IMR-90 (cell line): ENCODE data around the gene RAX2. TPM values are rescaled to one million over a fixed set of nuclear protein-coding genes. Genes with fewer than 3 reads are reported as not detected.

ENCODE experiments used
- ATAC-seq: fragments of 200-7000 bp; cut with Tn5 transposase; 2 replicates; pipeline ENCODE4 v1.9.1; 2020; ENCODE audit warnings: low read depth, mild to moderate bottlenecking, moderate library complexity
- BruUV-seq: library from RNA; stranded (reverse); fragments of 400-500 nt; replicated peaks from 2 replicates; lab custom pipeline; 2021; lab: Mats Ljungman, UMichigan
- CTCF ChIA-PET: fragments of 300-600 bp; formaldehyde crosslinking; extraction: SDS; loops from one replicate; lab custom pipeline; 2021; ENCODE audit warnings: antibody characterized with exemption; lab: Yijun Ruan, JAX
- POLR2A ChIA-PET: fragments of 300-600 bp; sonication (Branson Sonifier 250); formaldehyde crosslinking; loops from one replicate; lab custom pipeline; 2022; ENCODE audit warnings: antibody characterized with exemption; ENCODE audit not compliant: unreplicated experiment; lab: Charles Lee
- DNase-seq: peaks from one replicate; pipeline ENCODE4 v3.0.0; 2013
- H2AFZ ChIP-seq: replicated peaks from 2 replicates; pipeline ENCODE3; 2013; ENCODE audit warnings: low read length, mild to moderate bottlenecking; ENCODE audit not compliant: poor library complexity
- H2AK5ac ChIP-seq: 2 replicates; pipeline ENCODE4 v1.6.1; 2013; ENCODE audit warnings: low read depth, low read length, inconsistent platforms
- H2AK9ac ChIP-seq: replicated peaks from 2 replicates; pipeline ENCODE3; 2013; ENCODE audit warnings: mild to moderate bottlenecking, low read depth, low read length, moderate library complexity; ENCODE audit not compliant: poor library complexity
- H2BK120ac ChIP-seq: 2 replicates; pipeline ENCODE4 v1.6.1; 2013; ENCODE audit warnings: low read depth, low read length, inconsistent platforms
- H2BK15ac ChIP-seq: 3 replicates; pipeline ENCODE4 v1.6.1; 2013; ENCODE audit warnings: low read depth, low read length, inconsistent platforms
- H2BK20ac ChIP-seq: 2 replicates; pipeline ENCODE4 v1.6.1; 2013; ENCODE audit warnings: low read depth, mild to moderate bottlenecking, inconsistent platforms, low read length, moderate library complexity
- H2BK5ac ChIP-seq: 2 replicates; pipeline ENCODE4 v1.6.1; 2013; ENCODE audit warnings: mild to moderate bottlenecking, low read depth, low read length, inconsistent platforms; ENCODE audit not compliant: poor library complexity, severe bottlenecking
- H3K14ac ChIP-seq: replicated peaks from 2 replicates; pipeline ENCODE4 v1.6.1; 2013; ENCODE audit warnings: low read depth, low read length, inconsistent platforms
- H3K18ac ChIP-seq: 2 replicates; pipeline ENCODE4 v1.6.1; 2013; ENCODE audit warnings: low read depth, low read length, control low read depth
- H3K23ac ChIP-seq: 2 replicates; pipeline ENCODE4 v1.6.1; 2013; ENCODE audit warnings: low read depth, low read length, inconsistent platforms
- H3K27ac ChIP-seq: 2 replicates; pipeline ENCODE4 v1.5.1; 2013; ENCODE audit warnings: mild to moderate bottlenecking, control low read depth, low read length; ENCODE audit not compliant: insufficient read depth
- H3K27me3 ChIP-seq: 2 replicates; pipeline ENCODE4 v1.6.1; 2013; ENCODE audit warnings: low read length; ENCODE audit not compliant: control insufficient read depth, insufficient read depth
- H3K36me3 ChIP-seq: 2 replicates; pipeline ENCODE4 v1.6.1; 2013; ENCODE audit warnings: low read length, mixed read lengths; ENCODE audit not compliant: control insufficient read depth, insufficient read depth
- H3K4ac ChIP-seq: 2 replicates; pipeline ENCODE4 v1.6.1; 2013; ENCODE audit warnings: low read depth, low read length, inconsistent platforms
- H3K4me1 ChIP-seq: 2 replicates; pipeline ENCODE4 v1.6.1; 2013; ENCODE audit warnings: low read length, mixed read lengths; ENCODE audit not compliant: control insufficient read depth, insufficient read depth
- H3K4me2 ChIP-seq: 2 replicates; pipeline ENCODE4 v1.6.1; 2013; ENCODE audit warnings: low read depth, mild to moderate bottlenecking, control low read depth, low read length, moderate library complexity
- H3K4me3 ChIP-seq: 2 replicates; pipeline ENCODE4 v1.5.1; 2013; ENCODE audit warnings: low read depth, mild to moderate bottlenecking, control low read depth, low read length, moderate library complexity; ENCODE audit not compliant: insufficient read depth
- H3K56ac ChIP-seq: 2 replicates; pipeline ENCODE4 v1.6.1; 2013; ENCODE audit warnings: low read length, inconsistent platforms; ENCODE audit not compliant: insufficient read depth; ENCODE audit errors: extremely low read depth
- H3K79me1 ChIP-seq, 2 experiments: 2 replicates each; pipeline ENCODE4 v1.6.1; 2013; ENCODE audit warnings: low read length in 2 of 2, inconsistent platforms in 1 of 2, low read depth in 1 of 2
- H3K9ac ChIP-seq: 2 replicates; pipeline ENCODE4 v1.6.1; 2013; ENCODE audit warnings: low read depth, low read length, control low read depth
- H3K9me1 ChIP-seq: 2 replicates; pipeline ENCODE4 v1.6.1; 2013; ENCODE audit warnings: low read length, inconsistent platforms; ENCODE audit not compliant: insufficient read depth
- H3K9me3 ChIP-seq: 2 replicates; pipeline ENCODE4 v1.6.1; 2013; ENCODE audit warnings: low read length; ENCODE audit not compliant: control insufficient read depth, insufficient read depth
- H4K20me1 ChIP-seq: 2 replicates; pipeline ENCODE4 v1.6.1; 2013; ENCODE audit warnings: low read length, inconsistent platforms; ENCODE audit not compliant: insufficient read depth
- H4K5ac ChIP-seq: 2 replicates; pipeline ENCODE4 v1.6.1; 2013; ENCODE audit warnings: mild to moderate bottlenecking, low read depth, low read length, control low read depth
- H4K8ac ChIP-seq, 2 experiments: 2 replicates each; pipeline ENCODE4 v1.6.1; 2013; ENCODE audit warnings: low read depth in 2 of 2, low read length in 2 of 2, control low read depth in 1 of 2, inconsistent platforms in 1 of 2
- H4K91ac ChIP-seq: 2 replicates; pipeline ENCODE4 v1.6.1; 2013; ENCODE audit warnings: low read depth, low read length, inconsistent platforms; ENCODE audit not compliant: insufficient read depth
- BHLHE40 ChIP-seq: fragments of 150-350 bp; IDR thresholded peaks from 2 replicates; pipeline ENCODE4 v1.6.1; 2016; ENCODE audit warnings: mild to moderate bottlenecking, low read depth, low read length
- CHD1 ChIP-seq: IDR thresholded peaks from 2 replicates; pipeline ENCODE4 v1.6.1; 2012; ENCODE audit warnings: low read depth, low read length, improper control_type of control experiment
- FOS ChIP-seq: fragments of 150-350 bp; IDR thresholded peaks from 2 replicates; pipeline ENCODE4 v1.6.1; 2016; ENCODE audit warnings: low read depth, low read length
- NFE2L2 ChIP-seq: fragments of 150-350 bp; IDR thresholded peaks from 2 replicates; pipeline ENCODE4 v1.6.1; 2016; ENCODE audit warnings: low read depth, mild to moderate bottlenecking, low read length
- RCOR1 ChIP-seq: IDR thresholded peaks from 2 replicates; pipeline ENCODE4 v1.6.1; 2012; ENCODE audit warnings: mild to moderate bottlenecking, low read length, improper control_type of control experiment; ENCODE audit not compliant: insufficient replicate concordance
- SMC3 ChIP-seq: fragments of 150-350 bp; IDR thresholded peaks from 2 replicates; pipeline ENCODE4 v1.6.1; 2016; ENCODE audit warnings: low read depth, mild to moderate bottlenecking, antibody characterized with exemption, low read length, moderate library complexity
- WGBS, 2 experiments: methylation state at CpG; one replicate each; pipeline versions ENCODE4 v1.1.5 to v1.1.7; 2013; ENCODE audit warnings: missing lambda C conversion rate in 2 of 2; ENCODE audit not compliant: insufficient read length in 1 of 2; ENCODE audit errors: extremely low coverage in 2 of 2; 5-methylcytosine and 5-hydroxymethylcytosine counted together
- dilution Hi-C: fragments of 300-500 bp; cut with HindIII; formaldehyde crosslinking; loops from one replicate; pipeline ENCODE4 v1.14.3; 2018; ENCODE audit warnings: low sequenced_read_pairs; ENCODE audit not compliant: unreplicated experiment
- in situ Hi-C: fragments of 300-500 bp; cut with MboI; formaldehyde crosslinking; loops from 3 replicates; pipeline ENCODE4 v1.14.3; 2019; ENCODE audit warnings: low sequenced_read_pairs, inconsistent platforms, mixed read lengths
- intact Hi-C: fragments of 100-400 bp; cut with micrococcal nuclease; formaldehyde crosslinking; loops from 2 replicates; pipeline ENCODE4 v1.10.0; 2022
- polyA plus RNA-seq, 3 experiments: library from polyadenylated mRNA; depleted of rRNA; stranded (reverse); fragments of >200 nt; gene quantifications; 2 replicates each; pipeline ENCODE4 v1.2.3, GENCODE V29; 2012; ENCODE audit warnings: low replicate concordance in 1 of 3
- total RNA-seq: library from RNA; depleted of rRNA; stranded (reverse); fragments of >200 nt; gene quantifications from 2 replicates; pipeline ENCODE4 v1.2.3, GENCODE V29; 2012
- TF ChIP-seq, protein P1 (sequence below): fragments of 150-350 bp; IDR thresholded peaks from 2 replicates; pipeline ENCODE4 v1.6.1; 2017; ENCODE audit warnings: mild to moderate bottlenecking, antibody characterized with exemption, low read length, low read depth
- TF ChIP-seq, protein P2 (sequence below): conservative IDR thresholded peaks from 2 replicates; pipeline ENCODE4 v1.5.1; 2012; ENCODE audit warnings: mild to moderate bottlenecking, low read depth, low read length, improper control_type of control experiment

RAX2 gene
- total and polyA plus RNA-seq, 2 of the 4 experiments (the other 2 are of a cell fraction) = not detected

DNA sequence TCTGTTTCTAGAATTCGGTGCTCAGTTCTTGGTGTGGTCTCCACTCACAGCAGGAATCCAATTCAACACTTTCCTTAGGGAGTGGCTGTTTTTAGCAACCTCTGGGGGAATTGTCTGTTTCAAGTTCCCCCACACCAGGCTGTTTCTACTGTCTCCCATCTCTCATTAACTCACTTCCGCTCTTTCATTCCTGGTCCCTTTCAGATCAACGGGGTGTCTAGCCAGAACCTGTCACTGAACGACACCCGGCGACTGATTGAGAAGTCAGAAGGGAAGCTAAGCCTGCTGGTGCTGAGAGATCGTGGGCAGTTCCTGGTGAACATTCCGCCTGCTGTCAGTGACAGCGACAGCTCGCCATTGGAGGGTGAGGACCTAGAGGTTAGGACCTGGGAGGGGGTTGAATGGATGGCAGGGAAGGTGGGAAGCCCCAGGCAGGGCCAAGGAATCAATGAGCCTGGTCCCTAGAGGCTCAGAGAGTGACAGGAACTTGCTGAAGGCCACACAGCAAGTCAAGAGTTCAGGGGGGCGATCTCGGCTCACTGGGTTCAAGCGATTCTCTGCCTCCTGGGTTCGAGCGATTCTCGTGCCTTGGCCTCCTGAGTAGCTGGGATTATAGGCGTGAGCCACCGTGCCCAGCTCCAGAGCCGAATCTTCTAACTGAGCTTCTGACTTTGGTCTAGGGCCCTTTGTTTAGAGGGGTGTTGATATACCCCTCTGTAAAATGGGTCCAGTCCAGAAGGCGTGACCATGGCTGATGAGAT, 38.3 kb downstream of the RAX2 start:
- no peak overlapping the region for H4K8ac ChIP-seq
- no peak overlapping the region for H2BK5ac ChIP-seq
- H3K9me1 ChIP-seq = peaks cover 8% of the 10 kb centered on the region; the same call in 1 of the 2 replicates
- no peaks in the 10 kb centered on the region for H3K36me3 ChIP-seq
- TF ChIP-seq CHD1 (no peak), BHLHE40 (no peak), FOS (no peak), RCOR1 (no peak), NFE2L2 (no peak), SMC3 (no peak)
- TF ChIP-seq, protein P1, sequence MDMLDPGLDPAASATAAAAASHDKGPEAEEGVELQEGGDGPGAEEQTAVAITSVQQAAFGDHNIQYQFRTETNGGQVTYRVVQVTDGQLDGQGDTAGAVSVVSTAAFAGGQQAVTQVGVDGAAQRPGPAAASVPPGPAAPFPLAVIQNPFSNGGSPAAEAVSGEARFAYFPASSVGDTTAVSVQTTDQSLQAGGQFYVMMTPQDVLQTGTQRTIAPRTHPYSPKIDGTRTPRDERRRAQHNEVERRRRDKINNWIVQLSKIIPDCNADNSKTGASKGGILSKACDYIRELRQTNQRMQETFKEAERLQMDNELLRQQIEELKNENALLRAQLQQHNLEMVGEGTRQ = no peak
- TF ChIP-seq, protein P2, sequence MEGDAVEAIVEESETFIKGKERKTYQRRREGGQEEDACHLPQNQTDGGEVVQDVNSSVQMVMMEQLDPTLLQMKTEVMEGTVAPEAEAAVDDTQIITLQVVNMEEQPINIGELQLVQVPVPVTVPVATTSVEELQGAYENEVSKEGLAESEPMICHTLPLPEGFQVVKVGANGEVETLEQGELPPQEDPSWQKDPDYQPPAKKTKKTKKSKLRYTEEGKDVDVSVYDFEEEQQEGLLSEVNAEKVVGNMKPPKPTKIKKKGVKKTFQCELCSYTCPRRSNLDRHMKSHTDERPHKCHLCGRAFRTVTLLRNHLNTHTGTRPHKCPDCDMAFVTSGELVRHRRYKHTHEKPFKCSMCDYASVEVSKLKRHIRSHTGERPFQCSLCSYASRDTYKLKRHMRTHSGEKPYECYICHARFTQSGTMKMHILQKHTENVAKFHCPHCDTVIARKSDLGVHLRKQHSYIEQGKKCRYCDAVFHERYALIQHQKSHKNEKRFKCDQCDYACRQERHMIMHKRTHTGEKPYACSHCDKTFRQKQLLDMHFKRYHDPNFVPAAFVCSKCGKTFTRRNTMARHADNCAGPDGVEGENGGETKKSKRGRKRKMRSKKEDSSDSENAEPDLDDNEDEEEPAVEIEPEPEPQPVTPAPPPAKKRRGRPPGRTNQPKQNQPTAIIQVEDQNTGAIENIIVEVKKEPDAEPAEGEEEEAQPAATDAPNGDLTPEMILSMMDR = no peak
- 59% methylated on average over 7 of the region's 20 CpGs; no CpG with 5 or more reads in 1 of the 2 experiments for WGBS, 2 experiments
- DNase-seq (no peak), ATAC-seq (no peak)
- CTCF ChIA-PET = no interaction called here
- H4K91ac ChIP-seq = no peak overlapping the region
- H4K5ac ChIP-seq = no peak overlapping the region
- H3K18ac ChIP-seq = no peak overlapping the region
- no peak overlapping the region for H2AK5ac ChIP-seq
- no peak overlapping the region for H3K9ac ChIP-seq
- no peak overlapping the region for H2AK9ac ChIP-seq
- no TSS peak for BruUV-seq
- no peaks in the 10 kb centered on the region for H3K4me1 ChIP-seq
- H2AFZ ChIP-seq = no peak overlapping the region
- no peak overlapping the region for H3K4me2 ChIP-seq
- H3K4ac ChIP-seq = no peak overlapping the region
- H3K79me1 ChIP-seq = no peaks in the 10 kb centered on the region
- H2BK15ac ChIP-seq = no peak overlapping the region
- H3K23ac ChIP-seq = no peak overlapping the region
- H4K20me1 ChIP-seq = no peaks in the 10 kb centered on the region
- POLR2A ChIA-PET = no interaction called here
- H2BK120ac ChIP-seq = no peak overlapping the region
- H3K9me3 ChIP-seq = no peaks in the 10 kb centered on the region; the same call in 1 of the 2 replicates
- no peak overlapping the region for H3K14ac ChIP-seq
- no peak overlapping the region for H3K27ac ChIP-seq
- H3K4me3 ChIP-seq = no peak overlapping the region
- no peak overlapping the region for H3K56ac ChIP-seq
- H2BK20ac ChIP-seq = no peak overlapping the region
- intact Hi-C loops (no loop called here), in situ Hi-C loops (no loop called here), dilution Hi-C loops (no loop called here)
- peaks cover 11% of the 10 kb centered on the region for H3K27me3 ChIP-seq
